Cortex of kidney (tissue), 1 donor: Measurements from ENCODE around the gene CROCC2.

Experiments
- DNase-seq: peaks from one replicate; lab custom pipeline; 2025; lab: John Stamatoyannopoulos, UW

The CROCC2 gene

GRCh38 chr2:240891492-240892340 is 14.4 kb upstream of the CROCC2 start:
- DNase-seq = no peak

GRCh38 chr2:240892356-240892755 is 13.8 kb upstream of the CROCC2 start:
- DNase-seq = no peak

- no peak for DNase-seq
Observed at GRCh38 chr2:240892925-240893324, 13.2 kb upstream of the CROCC2 start.

- DNase-seq = no peak
Observed at GRCh38 chr2:240893363-240893844, 12.7 kb upstream of the CROCC2 start.

GRCh38 chr2:240894006-240894405 is 12.1 kb upstream of the CROCC2 start:
- DNase-seq = no peak

GRCh38 chr2:240894836-240895558 is 11.1 kb upstream of the CROCC2 start:
- no peak for DNase-seq

GRCh38 chr2:240895656-240896388 is 10.3 kb upstream of the CROCC2 start, which contains the start of gene MAB21L4:
TSS of gene MAB21L4 (minus strand) at chr2:240896156. CDS start at chr2:240895997, 159 bp downstream.
- DNase-seq = no peak

GRCh38 chr2:240896394-240896793 is 9.7 kb upstream of the CROCC2 start:
- no peak for DNase-seq

- no peak for DNase-seq
Observed at GRCh38 chr2:240896871-240897692, 9.1 kb upstream of the CROCC2 start.

GRCh38 chr2:240898108-240898730 is 7.9 kb upstream of the CROCC2 start:
- DNase-seq = no peak

- DNase-seq = no peak
Observed at GRCh38 chr2:240898731-240899467, 7.2 kb upstream of the CROCC2 start.

- DNase-seq = no peak
Observed at GRCh38 chr2:240899468-240899865, 6.7 kb upstream of the CROCC2 start.

GRCh38 chr2:240900141-240900860 is 5.8 kb upstream of the CROCC2 start:
- no peak for DNase-seq

- no peak for DNase-seq
Observed at GRCh38 chr2:240901986-240902614, 4.0 kb upstream of the CROCC2 start.

- DNase-seq = no peak
Observed at GRCh38 chr2:240902615-240903041, 3.5 kb upstream of the CROCC2 start.

GRCh38 chr2:240903191-240904060 is 2.7 kb upstream of the CROCC2 start:
- DNase-seq = no peak

GRCh38 chr2:240904216-240905175 is 1.6 kb upstream of the CROCC2 start:
- no peak for DNase-seq
